IPS-NIHi11 (cell line): Measurements from ENCODE around the gene TLR5.

Source experiments
- DNase-seq: peaks from one replicate; pipeline ENCODE4 v3.0.0; 2012; ENCODE audit warnings: mixed read lengths, low spot score

Gene TLR5

DNA sequence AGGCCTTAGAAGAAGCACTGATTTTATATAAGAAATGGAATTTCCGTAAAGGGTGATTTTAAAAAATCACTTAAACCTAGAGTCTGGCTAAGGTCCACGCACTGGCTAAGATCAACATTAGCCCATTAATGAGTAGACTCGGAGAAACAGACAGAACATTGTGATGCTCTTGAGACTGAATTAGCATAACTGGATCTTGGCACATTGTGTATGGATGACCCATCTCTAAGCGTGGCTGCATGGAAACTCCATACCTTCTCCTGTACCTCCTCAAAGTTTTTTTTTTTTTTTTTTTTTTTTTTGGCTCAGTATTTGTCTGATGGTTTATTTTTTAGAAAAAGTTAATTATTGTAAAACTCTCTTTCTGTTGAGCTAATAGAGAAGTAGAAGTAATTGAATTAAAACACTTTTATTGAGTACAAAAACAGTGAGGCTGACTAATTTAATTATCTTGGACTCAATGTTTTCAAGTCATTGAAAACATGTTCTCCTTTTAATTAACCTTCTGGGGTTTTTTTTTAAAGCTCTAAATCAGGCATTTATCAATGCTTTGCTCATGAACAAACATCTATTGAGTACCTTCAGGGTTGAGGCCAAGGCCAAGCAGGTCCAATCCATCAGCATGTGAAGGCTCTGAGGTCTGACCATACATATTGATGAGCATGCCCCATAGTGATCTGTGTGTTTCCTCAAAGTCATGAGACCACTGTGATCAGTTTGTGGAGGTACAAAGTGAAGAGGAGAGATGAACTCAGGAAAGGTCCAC is 74.0 kb downstream of the TLR5 start:
- DNase-seq: no peak

GRCh38 chr1:223067914-223068313 is 75.1 kb downstream of the TLR5 start:
- DNase-seq: no peak

DNA sequence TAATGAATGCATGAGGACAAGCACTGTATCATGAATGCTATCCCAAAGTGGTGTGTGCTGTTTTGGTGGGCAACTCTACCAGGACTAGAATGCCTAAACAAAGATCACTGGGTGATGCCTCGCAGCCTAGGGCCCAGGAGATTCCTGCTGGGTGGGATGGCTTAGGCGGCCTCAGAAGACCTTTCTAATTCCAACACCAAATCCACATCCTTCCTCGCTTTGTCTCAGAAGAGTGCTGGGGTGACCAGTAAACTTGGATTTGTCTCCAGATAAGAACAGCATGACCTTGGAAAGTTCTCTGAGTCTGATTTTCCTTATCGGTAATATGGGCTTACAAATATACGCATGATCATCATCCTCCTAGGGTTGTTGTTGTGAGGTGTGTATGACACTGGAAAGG is 76.6 kb downstream of the TLR5 start:
- DNase-seq: no peak

GRCh38 chr1:223062177-223062576 is 80.9 kb downstream of the TLR5 start:
- DNase-seq: no peak

DNA sequence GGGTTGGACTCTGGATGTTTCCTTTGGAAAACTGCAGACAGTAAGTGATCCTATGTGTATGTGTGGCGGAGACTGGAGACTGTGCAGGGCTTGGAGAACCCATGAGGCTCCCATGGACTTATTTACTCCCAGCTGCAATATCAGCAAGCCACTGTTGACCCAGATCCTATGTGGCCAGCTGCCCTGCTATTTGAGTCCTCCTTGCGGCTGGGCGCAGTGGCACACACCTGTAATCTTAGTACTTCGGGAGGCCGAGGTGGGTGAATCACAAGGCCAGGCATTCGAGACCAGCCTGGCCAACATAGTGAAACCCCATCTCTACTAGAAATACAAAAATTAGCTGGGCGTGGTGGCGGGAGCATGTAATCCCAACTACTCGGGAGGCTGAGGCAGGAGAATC is 83.5 kb downstream of the TLR5 start:
- no peak for DNase-seq
